ENCODE results near the gene GEN1.

Gene GEN1

GRCh38 chr2:17795309-17795708 lies 41.4 kb downstream of the GEN1 start:
- no peak for DNase-seq (ENCODE audit: low spot score)

GRCh38 chr2:17798338-17798737 lies 44.4 kb downstream of the GEN1 start:
- no peak for DNase-seq (ENCODE audit: low spot score)

- DNase-seq (ENCODE audit: low spot score) = no peak
Measured at GRCh38 chr2:17799301-17800120, 45.6 kb downstream of the GEN1 start.

GRCh38 chr2:17800219-17800618 lies 46.3 kb downstream of the GEN1 start:
- DNase-seq (ENCODE audit: low spot score) = peak; percentile 41

- no peak for DNase-seq (ENCODE audit: low spot score)
Measured at GRCh38 chr2:17800693-17801458, 46.9 kb downstream of the GEN1 start.

GRCh38 chr2:17803497-17803896 lies 49.6 kb downstream of the GEN1 start:
- no peak for DNase-seq (ENCODE audit: low spot score)

- peak; percentile 43 for DNase-seq (ENCODE audit: low spot score)
Measured at GRCh38 chr2:17804358-17804757, 50.4 kb downstream of the GEN1 start.

GRCh38 chr2:17805166-17805565 lies 51.2 kb downstream of the GEN1 start:
- DNase-seq (ENCODE audit: low spot score) = peak; percentile 38

- DNase-seq (ENCODE audit: low spot score) = no peak
Measured at GRCh38 chr2:17805717-17806363, 51.9 kb downstream of the GEN1 start.

GRCh38 chr2:17813010-17813741 lies 59.2 kb downstream of the GEN1 start:
- no peak for DNase-seq (ENCODE audit: low spot score)

GRCh38 chr2:17813742-17814473 lies 60.0 kb downstream of the GEN1 start:
- peak; percentile 20 for DNase-seq (ENCODE audit: low spot score)

- DNase-seq (ENCODE audit: low spot score) = no peak
Measured at GRCh38 chr2:17814601-17815000, 60.7 kb downstream of the GEN1 start.

GRCh38 chr2:17815468-17816184 lies 61.7 kb downstream of the GEN1 start:
- no peak for DNase-seq (ENCODE audit: low spot score)

GRCh38 chr2:17816396-17817245 lies 62.7 kb downstream of the GEN1 start, which contains the start of gene MSGN1:
Gene MSGN1, plus strand, starts transcription at chr2:17816460. Its CDS starts 59 bp downstream, at chr2:17816519.
- no peak for DNase-seq (ENCODE audit: low spot score)

GRCh38 chr2:17818235-17818815 lies 64.4 kb downstream of the GEN1 start:
- no peak for DNase-seq (ENCODE audit: low spot score)

GRCh38 chr2:17821080-17821479 lies 67.1 kb downstream of the GEN1 start:
- no peak for DNase-seq (ENCODE audit: low spot score)

GRCh38 chr2:17821535-17822444 lies 67.9 kb downstream of the GEN1 start:
- no peak for DNase-seq (ENCODE audit: low spot score)

GRCh38 chr2:17822445-17823117 lies 68.6 kb downstream of the GEN1 start:
- no peak for DNase-seq (ENCODE audit: low spot score)

All from Ammon's horn (tissue), 1 donor.